AG04449 (cell line): ENCODE measurements around the gene SERPINE2.

Source experiments
- CTCF ChIA-PET: fragments of 350-600 bp; formaldehyde crosslinking; extraction: SDS; loops from one replicate; lab custom pipeline; 2021; ENCODE audit warnings: antibody characterized with exemption; lab: Yijun Ruan, JAX
- POLR2A ChIA-PET: fragments of 400-600, 350-600 bp; formaldehyde crosslinking; extraction: SDS; loops from one replicate; lab custom pipeline; 2020; ENCODE audit warnings: antibody characterized with exemption, inconsistent platforms; lab: Yijun Ruan, JAX
- DNase-seq: peaks from one replicate; pipeline ENCODE4 v3.0.0-alpha.2; 2010; ENCODE audit warnings: low read depth, low spot score
- H3K4me3 ChIP-seq: 2 replicates; pipeline ENCODE4 v1.5.1; 2011; ENCODE audit warnings: low read depth, mild to moderate bottlenecking, control low read depth, low read length
- TF ChIP-seq, protein P1 (sequence below): IDR thresholded peaks from one replicate; pipeline ENCODE4 v1.5.1; 2011; ENCODE audit warnings: mild to moderate bottlenecking, moderate library complexity, low read length, control low read depth, inconsistent platforms; ENCODE audit not compliant: insufficient read depth; ENCODE audit errors: missing control alignments

SERPINE2 gene, protein sequence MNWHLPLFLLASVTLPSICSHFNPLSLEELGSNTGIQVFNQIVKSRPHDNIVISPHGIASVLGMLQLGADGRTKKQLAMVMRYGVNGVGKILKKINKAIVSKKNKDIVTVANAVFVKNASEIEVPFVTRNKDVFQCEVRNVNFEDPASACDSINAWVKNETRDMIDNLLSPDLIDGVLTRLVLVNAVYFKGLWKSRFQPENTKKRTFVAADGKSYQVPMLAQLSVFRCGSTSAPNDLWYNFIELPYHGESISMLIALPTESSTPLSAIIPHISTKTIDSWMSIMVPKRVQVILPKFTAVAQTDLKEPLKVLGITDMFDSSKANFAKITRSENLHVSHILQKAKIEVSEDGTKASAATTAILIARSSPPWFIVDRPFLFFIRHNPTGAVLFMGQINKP

DNA sequence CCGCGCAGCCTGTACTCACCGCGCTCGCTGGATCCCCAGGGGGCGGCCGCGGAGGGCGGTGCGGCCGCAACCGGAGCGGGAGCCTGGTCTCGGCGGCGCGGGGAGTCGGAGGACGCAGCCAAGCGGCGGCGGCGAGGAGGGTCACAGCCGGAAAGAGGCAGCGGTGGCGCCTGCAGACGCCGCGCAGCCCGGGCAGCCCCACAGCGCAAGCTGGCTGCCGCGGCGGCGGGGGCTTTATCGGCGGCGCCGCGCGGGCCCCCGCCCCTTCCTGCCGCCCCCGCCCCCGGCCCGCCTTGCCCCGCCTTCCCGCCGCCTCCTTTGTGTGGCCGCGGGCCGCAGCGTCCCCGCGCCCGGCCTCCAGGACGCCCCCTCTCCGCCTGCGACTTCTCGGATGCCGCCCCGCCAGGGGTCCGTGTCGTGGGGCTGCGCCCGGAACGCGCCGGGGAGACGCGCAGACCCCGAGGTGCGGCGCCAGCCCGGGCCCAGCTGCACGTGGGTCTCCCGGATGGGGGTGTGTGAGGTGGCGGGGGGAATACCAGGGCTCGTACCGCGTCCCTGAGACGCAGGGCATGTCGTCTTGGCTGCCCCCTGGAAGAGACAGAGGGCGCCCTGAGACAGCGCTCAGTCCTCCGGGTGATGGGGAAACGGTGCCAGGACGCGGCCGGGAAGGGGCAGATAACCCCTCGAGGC, at the start of gene SERPINE2:
TSS of gene SERPINE2 (minus strand) at position 207 of the 690 bp plus-strand sequence. CDS start 37,386 bp downstream, outside the sequence.
- CTCF ChIA-PET: interaction anchor here (0.6 to 7.1 kb wide), 15 partner anchors 12 to 248 kb away, joined by 3 to 68 read pairs (median 3); no protein-coding TSS in a partner anchor
- no peak for DNase-seq
- POLR2A ChIA-PET: interaction anchor here (0.6 to 1.5 kb wide), 11 partner anchors 46 to 299 kb away, joined by 3 to 9 read pairs (median 4); no protein-coding TSS in a partner anchor
- peak within 1 kb of the TSS; percentile 72 for H3K4me3 ChIP-seq
- TF ChIP-seq, protein P1, sequence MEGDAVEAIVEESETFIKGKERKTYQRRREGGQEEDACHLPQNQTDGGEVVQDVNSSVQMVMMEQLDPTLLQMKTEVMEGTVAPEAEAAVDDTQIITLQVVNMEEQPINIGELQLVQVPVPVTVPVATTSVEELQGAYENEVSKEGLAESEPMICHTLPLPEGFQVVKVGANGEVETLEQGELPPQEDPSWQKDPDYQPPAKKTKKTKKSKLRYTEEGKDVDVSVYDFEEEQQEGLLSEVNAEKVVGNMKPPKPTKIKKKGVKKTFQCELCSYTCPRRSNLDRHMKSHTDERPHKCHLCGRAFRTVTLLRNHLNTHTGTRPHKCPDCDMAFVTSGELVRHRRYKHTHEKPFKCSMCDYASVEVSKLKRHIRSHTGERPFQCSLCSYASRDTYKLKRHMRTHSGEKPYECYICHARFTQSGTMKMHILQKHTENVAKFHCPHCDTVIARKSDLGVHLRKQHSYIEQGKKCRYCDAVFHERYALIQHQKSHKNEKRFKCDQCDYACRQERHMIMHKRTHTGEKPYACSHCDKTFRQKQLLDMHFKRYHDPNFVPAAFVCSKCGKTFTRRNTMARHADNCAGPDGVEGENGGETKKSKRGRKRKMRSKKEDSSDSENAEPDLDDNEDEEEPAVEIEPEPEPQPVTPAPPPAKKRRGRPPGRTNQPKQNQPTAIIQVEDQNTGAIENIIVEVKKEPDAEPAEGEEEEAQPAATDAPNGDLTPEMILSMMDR: peak; percentile 70

DNA sequence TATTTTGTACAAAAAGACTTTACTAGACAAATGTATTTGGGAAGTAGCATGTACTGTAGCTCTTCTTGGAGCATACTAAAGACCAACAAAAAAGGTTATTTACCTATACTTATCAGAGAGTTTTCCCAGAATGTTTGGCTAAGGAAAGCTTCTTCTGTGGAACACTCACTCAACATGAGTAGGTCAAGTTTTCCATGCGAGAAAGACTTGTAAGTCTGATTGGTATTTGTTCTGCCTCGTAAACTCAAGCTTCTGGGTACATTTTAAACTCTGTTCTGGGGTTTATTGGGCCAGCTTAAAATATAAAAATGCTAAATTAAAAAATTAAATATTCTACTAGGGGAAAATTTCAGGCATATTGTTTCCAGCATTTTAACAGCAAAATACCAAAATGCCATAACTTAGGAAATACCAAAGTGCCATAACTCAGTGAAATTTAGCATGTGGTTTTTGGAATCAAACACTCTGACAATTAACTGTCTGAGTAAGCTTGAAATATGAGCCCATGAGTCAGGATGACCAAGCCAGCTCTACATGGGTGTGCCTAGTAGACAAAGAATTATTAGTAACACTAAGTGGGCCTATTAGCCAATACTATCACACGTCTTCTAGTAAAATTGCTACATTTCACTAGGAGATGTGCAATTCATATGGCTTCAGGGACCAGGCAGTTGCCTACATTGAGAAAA, 47.3 kb upstream of the SERPINE2 start:
- peak; percentile 73 for DNase-seq
- TF ChIP-seq, protein P1: no peak
- CTCF ChIA-PET: interaction anchor here (0.9 to 3.2 kb wide), 7 partner anchors 9 to 198 kb away, joined by 3 to 13 read pairs (median 4); partner anchors contain the start of gene SERPINE2
- POLR2A ChIA-PET: interaction anchor here (0.7 to 2.9 kb wide), 6 partner anchors 11 to 77 kb away, joined by 3 to 26 read pairs (median 5); partner anchors contain the start of gene SERPINE2
- H3K4me3 ChIP-seq: no peak overlapping the region

DNA sequence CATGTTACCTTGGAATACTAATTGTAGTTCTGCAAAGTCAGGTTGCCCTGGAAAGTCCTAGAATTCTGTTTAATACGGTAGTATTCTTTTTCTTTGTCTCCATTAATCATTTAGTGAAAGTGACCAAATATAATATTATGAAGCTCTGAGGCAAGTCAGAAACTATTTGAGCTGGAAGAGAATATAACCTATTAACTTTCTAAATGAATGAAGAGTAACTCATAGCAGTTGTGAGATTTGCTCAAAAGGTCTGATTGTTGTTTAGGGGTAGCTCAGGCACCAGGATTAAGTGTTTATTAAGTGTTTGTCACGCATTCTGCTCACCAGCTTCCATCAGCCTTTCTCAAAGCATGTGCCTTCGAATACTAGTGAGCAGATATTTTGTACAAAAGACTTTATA, 46.7 kb upstream of the SERPINE2 start:
- TF ChIP-seq, protein P1: no peak
- ChIA-PET POLR2A (interaction anchor here (1.0 to 2.9 kb wide), 4 partner anchors 16 to 78 kb away, joined by 3 to 26 read pairs (median 5); partner anchors contain the start of gene SERPINE2), CTCF (interaction anchor here (0.9 to 3.2 kb wide), 5 partner anchors 46 to 199 kb away, joined by 3 to 13 read pairs (median 4); partner anchors contain the start of gene SERPINE2)
- DNase-seq: no peak
- H3K4me3 ChIP-seq: no peak overlapping the region

DNA sequence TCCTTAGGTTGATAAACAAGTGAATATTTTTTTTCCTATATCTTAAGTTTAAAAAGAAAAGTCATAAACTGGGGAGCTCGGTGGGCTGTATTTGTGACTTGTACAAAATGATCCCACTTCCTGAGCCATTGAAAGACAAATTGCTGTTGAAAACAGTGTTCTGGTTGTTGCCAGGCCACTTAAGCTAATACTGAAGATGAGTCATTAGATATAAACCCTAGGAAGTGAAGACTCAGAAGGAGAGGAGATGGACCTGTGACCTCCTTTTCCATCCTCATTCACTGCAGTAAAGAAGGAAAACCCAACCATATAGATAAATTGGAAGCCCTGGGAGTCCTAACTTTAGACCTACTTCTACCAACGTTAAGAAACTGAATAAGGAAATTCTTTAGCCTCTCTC, 46.2 kb upstream of the SERPINE2 start:
- DNase-seq: no peak
- POLR2A ChIA-PET: interaction anchor here (1.9 to 2.9 kb wide), 2 partner anchors 17 to 46 kb away, joined by 5 to 26 read pairs; partner anchors contain the start of gene SERPINE2
- no peak overlapping the region for H3K4me3 ChIP-seq
- TF ChIP-seq, protein P1: no peak
- CTCF ChIA-PET: interaction anchor here (0.9 to 3.2 kb wide), 3 partner anchors 92 to 199 kb away, joined by 4 to 13 read pairs (median 5); no protein-coding TSS in a partner anchor

DNA sequence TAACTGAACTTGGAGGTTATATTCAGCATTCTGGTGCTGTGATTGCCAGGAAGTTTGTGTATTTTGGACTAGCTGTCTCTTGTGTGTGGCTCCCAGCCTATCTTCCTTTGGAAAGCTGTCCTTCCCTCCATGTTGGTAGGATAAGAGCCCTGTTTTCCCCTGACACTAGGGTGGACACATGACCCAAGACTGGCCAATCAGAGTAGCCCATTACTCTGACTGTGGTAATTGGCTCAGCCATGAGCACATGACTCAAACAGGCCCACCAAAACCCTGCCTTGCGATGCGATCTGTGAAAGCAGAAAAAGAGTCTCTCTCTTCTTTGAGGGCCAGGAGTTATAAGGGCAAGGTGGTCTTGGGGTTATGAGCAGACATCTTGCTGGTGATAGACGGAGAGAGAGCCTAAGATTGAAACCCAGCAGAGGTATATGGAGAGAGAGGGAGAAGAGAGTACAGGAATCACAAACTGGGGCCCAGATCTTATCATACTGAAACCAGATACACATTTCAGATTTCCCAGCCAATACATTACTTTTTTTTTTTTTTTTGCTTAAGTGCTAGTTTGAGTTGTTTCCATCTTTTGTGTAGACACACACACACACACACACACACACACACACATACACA, 45.3 kb upstream of the SERPINE2 start:
- POLR2A ChIA-PET: interaction anchor here (0.6 to 2.9 kb wide), 2 partner anchors 17 to 26 kb away, joined by 3 to 26 read pairs; no protein-coding TSS in a partner anchor
- CTCF ChIA-PET: interaction anchor here (0.6 to 0.9 kb wide), 3 partner anchors 23 to 172 kb away, joined by 3 read pairs; no protein-coding TSS in a partner anchor
- no peak overlapping the region for H3K4me3 ChIP-seq
- TF ChIP-seq, protein P1: no peak
- no peak for DNase-seq
